Measurements from ENCODE around the gene F3. TPM values are rescaled to one million over a fixed set of nuclear protein-coding genes. Genes with fewer than 3 reads are reported as not detected.

The F3 gene
- polyA plus RNA-seq, 1 of the 3 experiments (the other 2 are of a cell fraction) = 1.8 TPM

DNA sequence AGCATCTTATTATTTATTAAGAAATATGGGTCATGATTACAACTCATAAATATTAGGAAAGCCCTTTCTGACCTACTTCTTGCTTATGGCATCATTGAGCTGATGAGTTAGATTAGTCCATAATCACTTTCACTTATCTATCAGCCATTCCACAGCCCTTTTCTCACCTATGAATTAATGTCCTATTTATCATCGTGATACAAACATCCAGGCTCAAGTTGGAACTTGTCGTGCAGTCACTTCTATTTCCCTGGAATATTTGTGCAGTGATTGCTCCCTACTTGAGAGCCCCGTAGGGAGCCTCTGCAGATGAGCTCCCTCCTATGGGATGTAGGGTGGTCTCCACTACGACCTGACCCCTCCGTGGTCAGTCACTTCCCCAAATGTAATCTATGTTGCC is 8.1 kb upstream of the F3 start:
- H3F3A ChIP-seq (replicated peaks; ENCODE audit: insufficient read depth) = peaks cover 8% of the 10 kb centered on the region
- H3K4me3 ChIP-seq (ENCODE audit: low read depth in 2 of 2, low read length in 1 of 2) = no peak overlapping the region
- ChIA-PET POLR2A (no interaction called here), CTCF (interaction anchor here (0.7 to 1.4 kb wide), 8 partner anchors 10 to 492 kb away, joined by 3 to 4 read pairs (median 3); no protein-coding TSS in a partner anchor)
- no peaks in the 10 kb centered on the region for H3K9me2 ChIP-seq
- DNase-seq = no peak
- no peak overlapping the region for H3K9ac ChIP-seq
- no peaks in the 10 kb centered on the region for H3K79me2 ChIP-seq (ENCODE audit: insufficient read depth)
- no peaks in the 10 kb centered on the region for H3K27me3 ChIP-seq (ENCODE audit: insufficient read depth)
- no peaks in the 10 kb centered on the region for H3K9me3 ChIP-seq
- H2AFZ ChIP-seq (ENCODE audit: low read depth) = no peak overlapping the region
- WGBS (ENCODE audit: low lambda C conversion rate) = 75% methylated on average over 5 of the region's 5 CpGs
- no peak overlapping the region for H3K27ac ChIP-seq (ENCODE audit: low read depth in 2 of 2, low read length in 1 of 2)
- no peaks in the 10 kb centered on the region for H4K20me1 ChIP-seq (ENCODE audit: insufficient read depth)
- peaks cover 4 to 28% of the 10 kb centered on the region in 2 experiments; a peak in 1 of 4 replicates for H3K4me1 ChIP-seq (ENCODE audit: control insufficient read depth in 1 of 2, insufficient read depth in 2 of 2, low read depth in 1 of 2, low read length in 1 of 2)
- no peaks in the 10 kb centered on the region for H3K36me3 ChIP-seq (replicated peaks in 1 of 2; ENCODE audit: control insufficient read depth in 1 of 2, insufficient read depth in 2 of 2, low read length in 1 of 2)
- H3K4me2 ChIP-seq = no peak overlapping the region
- TF ChIP-seq, protein P1, sequence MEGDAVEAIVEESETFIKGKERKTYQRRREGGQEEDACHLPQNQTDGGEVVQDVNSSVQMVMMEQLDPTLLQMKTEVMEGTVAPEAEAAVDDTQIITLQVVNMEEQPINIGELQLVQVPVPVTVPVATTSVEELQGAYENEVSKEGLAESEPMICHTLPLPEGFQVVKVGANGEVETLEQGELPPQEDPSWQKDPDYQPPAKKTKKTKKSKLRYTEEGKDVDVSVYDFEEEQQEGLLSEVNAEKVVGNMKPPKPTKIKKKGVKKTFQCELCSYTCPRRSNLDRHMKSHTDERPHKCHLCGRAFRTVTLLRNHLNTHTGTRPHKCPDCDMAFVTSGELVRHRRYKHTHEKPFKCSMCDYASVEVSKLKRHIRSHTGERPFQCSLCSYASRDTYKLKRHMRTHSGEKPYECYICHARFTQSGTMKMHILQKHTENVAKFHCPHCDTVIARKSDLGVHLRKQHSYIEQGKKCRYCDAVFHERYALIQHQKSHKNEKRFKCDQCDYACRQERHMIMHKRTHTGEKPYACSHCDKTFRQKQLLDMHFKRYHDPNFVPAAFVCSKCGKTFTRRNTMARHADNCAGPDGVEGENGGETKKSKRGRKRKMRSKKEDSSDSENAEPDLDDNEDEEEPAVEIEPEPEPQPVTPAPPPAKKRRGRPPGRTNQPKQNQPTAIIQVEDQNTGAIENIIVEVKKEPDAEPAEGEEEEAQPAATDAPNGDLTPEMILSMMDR (IDR thresholded peaks at IDR 0.05) = no peak

DNA sequence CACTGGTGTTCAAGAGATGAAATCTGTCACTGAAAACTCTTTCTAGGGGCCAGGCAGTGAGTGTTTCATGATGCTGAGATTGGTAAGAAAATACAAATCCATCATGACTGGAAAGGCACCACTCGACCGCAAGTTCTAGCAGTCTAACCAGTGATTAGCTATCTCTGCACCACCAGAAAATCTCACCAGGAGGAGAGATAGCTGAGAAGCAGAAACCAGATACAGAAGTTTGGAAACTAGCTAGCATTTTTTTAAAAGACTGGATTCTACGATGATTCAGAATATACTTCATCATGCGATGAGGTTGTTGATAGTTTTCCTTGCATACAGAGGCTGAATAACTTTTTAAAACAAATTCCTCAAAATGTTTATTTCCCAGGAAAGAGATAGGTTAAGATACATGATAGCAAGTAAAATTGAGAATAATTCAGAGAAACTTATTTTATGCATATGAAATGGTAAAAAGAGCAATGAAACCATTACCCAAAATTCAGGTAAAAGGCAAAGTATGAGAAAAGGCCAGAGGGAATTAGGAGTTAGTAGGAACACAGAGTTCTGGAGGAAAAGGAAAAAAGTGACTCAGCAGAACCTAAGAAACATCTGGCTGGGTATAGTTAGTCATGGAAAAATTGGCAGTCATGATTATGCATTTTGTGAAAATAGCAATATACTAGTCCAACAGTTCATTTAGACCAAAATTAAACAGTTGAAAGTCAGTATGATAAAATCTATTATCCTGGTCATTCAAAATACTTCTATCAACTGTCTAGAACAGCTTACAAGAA is 3.3 kb upstream of the F3 start:
- DNase-seq = no peak
- no peak overlapping the region for H2AFZ ChIP-seq (ENCODE audit: low read depth)
- no peaks in the 10 kb centered on the region for H3K79me2 ChIP-seq (ENCODE audit: insufficient read depth)
- H3K27me3 ChIP-seq (ENCODE audit: insufficient read depth) = no peaks in the 10 kb centered on the region
- TF ChIP-seq TCF12 (IDR thresholded peaks at IDR 0.05) (peak; percentile 20; the same call in 1 of the 2 replicates), RFX5 (IDR thresholded peaks at IDR 0.05; ENCODE audit: low read length) (no peak), YY1 (IDR thresholded peaks at IDR 0.05; ENCODE audit: low read depth) (no peak), SMC3 (IDR thresholded peaks at IDR 0.05; ENCODE audit: low read depth, low read length) (no peak), POLR2AphosphoS5 (IDR thresholded peaks at IDR 0.05; ENCODE audit: low read depth, low read length) (no peak)
- H3K36me3 ChIP-seq (replicated peaks in 1 of 2; ENCODE audit: control insufficient read depth in 1 of 2, insufficient read depth in 2 of 2, low read length in 1 of 2) = no peaks in the 10 kb centered on the region
- H3K9ac ChIP-seq = no peak overlapping the region
- peaks cover 12 to 15% of the 10 kb centered on the region in 2 experiments; a peak in 3 of 4 replicates for H3K4me1 ChIP-seq (ENCODE audit: control insufficient read depth in 1 of 2, insufficient read depth in 2 of 2, low read depth in 1 of 2, low read length in 1 of 2)
- no peaks in the 10 kb centered on the region for H4K20me1 ChIP-seq (ENCODE audit: insufficient read depth)
- H3K27ac ChIP-seq (ENCODE audit: low read depth in 2 of 2, low read length in 1 of 2) = no peak overlapping the region
- peaks cover 21% of the 10 kb centered on the region for H3F3A ChIP-seq (replicated peaks; ENCODE audit: insufficient read depth)
- ChIA-PET CTCF (interaction anchor here (1.0 kb wide), 1 partner anchor 261 kb away, joined by 4 read pairs; no protein-coding TSS in a partner anchor), POLR2A (no interaction called here)
- no peaks in the 10 kb centered on the region for H3K9me3 ChIP-seq
- H3K4me3 ChIP-seq (ENCODE audit: low read depth in 2 of 2, low read length in 1 of 2) = no peak overlapping the region
- H3K4me2 ChIP-seq = no peak overlapping the region
- WGBS (ENCODE audit: low lambda C conversion rate) = 84% methylated on average over 4 of the region's 4 CpGs
- no peaks in the 10 kb centered on the region for H3K9me2 ChIP-seq

DNA sequence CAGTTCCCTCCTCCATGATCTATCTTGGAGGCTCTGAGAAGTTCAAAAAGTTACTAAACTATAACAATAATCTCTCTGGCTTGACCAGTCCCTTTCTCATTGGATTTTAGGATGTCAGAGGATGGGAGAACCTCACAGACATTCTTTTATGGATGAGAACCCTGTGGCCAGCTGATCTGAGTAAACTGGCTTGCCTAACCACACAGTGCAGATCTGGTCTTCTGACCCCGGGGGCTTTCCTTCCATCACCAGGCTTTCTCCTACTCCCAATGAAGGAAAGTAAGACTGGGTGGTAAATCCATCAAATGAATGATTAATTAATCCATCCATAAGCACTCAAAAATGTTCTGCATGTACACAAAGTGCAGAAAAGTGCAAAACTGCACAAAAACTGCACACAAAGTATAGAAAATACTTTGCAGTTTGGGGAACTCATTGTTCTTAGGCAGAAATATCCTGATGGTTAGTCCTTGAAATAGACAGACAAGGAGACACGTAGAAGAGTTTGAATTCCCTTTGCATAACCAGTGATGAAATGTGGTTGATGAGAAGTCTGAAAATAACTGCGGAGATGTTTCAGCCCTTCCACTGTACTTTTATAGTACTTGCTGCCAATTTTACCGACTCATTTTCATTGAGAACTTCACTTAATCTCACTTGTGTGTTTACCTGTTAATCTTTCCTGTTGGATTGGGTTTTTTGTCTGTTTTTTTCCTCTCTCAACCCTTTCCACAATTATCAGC is 2.5 kb upstream of the F3 start:
- peaks cover 11 to 15% of the 10 kb centered on the region in 2 experiments; a peak in 3 of 4 replicates for H3K4me1 ChIP-seq (ENCODE audit: control insufficient read depth in 1 of 2, insufficient read depth in 2 of 2, low read depth in 1 of 2, low read length in 1 of 2)
- no peak for DNase-seq
- no peaks in the 10 kb centered on the region for H4K20me1 ChIP-seq (ENCODE audit: insufficient read depth)
- H3K79me2 ChIP-seq (ENCODE audit: insufficient read depth) = no peaks in the 10 kb centered on the region
- H3K9me3 ChIP-seq = no peaks in the 10 kb centered on the region
- no peak overlapping the region for H3K4me3 ChIP-seq (ENCODE audit: low read depth in 2 of 2, low read length in 1 of 2)
- H3K27ac ChIP-seq (ENCODE audit: low read depth in 2 of 2, low read length in 1 of 2) = no peak overlapping the region
- H3K27me3 ChIP-seq (ENCODE audit: insufficient read depth) = no peaks in the 10 kb centered on the region
- WGBS (ENCODE audit: low lambda C conversion rate) = 88% methylated on average over 4 of the region's 4 CpGs
- no peak overlapping the region for H2AFZ ChIP-seq (ENCODE audit: low read depth)
- H3K9ac ChIP-seq = no peak overlapping the region
- ChIA-PET CTCF (no interaction called here), POLR2A (no interaction called here)
- no peak overlapping the region for H3K4me2 ChIP-seq
- peaks cover 21% of the 10 kb centered on the region for H3F3A ChIP-seq (replicated peaks; ENCODE audit: insufficient read depth)
- no peaks in the 10 kb centered on the region for H3K36me3 ChIP-seq (replicated peaks in 1 of 2; ENCODE audit: control insufficient read depth in 1 of 2, insufficient read depth in 2 of 2, low read length in 1 of 2)
- no peaks in the 10 kb centered on the region for H3K9me2 ChIP-seq
- TF ChIP-seq TCF12 (IDR thresholded peaks at IDR 0.05) (no peak), GABPA (IDR thresholded peaks at IDR 0.05; ENCODE audit: low read depth) (no peak), NRF1 (IDR thresholded peaks at IDR 0.05; ENCODE audit: low read depth, low read length) (no peak), EZH2phosphoT487 (IDR thresholded peaks at IDR 0.05; ENCODE audit: borderline replicate concordance, low read depth) (no peak)
- TF ChIP-seq, protein P2, sequence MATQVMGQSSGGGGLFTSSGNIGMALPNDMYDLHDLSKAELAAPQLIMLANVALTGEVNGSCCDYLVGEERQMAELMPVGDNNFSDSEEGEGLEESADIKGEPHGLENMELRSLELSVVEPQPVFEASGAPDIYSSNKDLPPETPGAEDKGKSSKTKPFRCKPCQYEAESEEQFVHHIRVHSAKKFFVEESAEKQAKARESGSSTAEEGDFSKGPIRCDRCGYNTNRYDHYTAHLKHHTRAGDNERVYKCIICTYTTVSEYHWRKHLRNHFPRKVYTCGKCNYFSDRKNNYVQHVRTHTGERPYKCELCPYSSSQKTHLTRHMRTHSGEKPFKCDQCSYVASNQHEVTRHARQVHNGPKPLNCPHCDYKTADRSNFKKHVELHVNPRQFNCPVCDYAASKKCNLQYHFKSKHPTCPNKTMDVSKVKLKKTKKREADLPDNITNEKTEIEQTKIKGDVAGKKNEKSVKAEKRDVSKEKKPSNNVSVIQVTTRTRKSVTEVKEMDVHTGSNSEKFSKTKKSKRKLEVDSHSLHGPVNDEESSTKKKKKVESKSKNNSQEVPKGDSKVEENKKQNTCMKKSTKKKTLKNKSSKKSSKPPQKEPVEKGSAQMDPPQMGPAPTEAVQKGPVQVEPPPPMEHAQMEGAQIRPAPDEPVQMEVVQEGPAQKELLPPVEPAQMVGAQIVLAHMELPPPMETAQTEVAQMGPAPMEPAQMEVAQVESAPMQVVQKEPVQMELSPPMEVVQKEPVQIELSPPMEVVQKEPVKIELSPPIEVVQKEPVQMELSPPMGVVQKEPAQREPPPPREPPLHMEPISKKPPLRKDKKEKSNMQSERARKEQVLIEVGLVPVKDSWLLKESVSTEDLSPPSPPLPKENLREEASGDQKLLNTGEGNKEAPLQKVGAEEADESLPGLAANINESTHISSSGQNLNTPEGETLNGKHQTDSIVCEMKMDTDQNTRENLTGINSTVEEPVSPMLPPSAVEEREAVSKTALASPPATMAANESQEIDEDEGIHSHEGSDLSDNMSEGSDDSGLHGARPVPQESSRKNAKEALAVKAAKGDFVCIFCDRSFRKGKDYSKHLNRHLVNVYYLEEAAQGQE (IDR thresholded peaks at IDR 0.05; ENCODE audit: low read depth, low read length) = no peak
- TF ChIP-seq, protein P3, sequence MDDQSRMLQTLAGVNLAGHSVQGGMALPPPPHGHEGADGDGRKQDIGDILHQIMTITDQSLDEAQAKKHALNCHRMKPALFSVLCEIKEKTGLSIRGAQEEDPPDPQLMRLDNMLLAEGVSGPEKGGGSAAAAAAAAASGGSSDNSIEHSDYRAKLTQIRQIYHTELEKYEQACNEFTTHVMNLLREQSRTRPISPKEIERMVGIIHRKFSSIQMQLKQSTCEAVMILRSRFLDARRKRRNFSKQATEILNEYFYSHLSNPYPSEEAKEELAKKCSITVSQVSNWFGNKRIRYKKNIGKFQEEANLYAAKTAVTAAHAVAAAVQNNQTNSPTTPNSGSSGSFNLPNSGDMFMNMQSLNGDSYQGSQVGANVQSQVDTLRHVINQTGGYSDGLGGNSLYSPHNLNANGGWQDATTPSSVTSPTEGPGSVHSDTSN (IDR thresholded peaks at IDR 0.05) = no peak
